Measurements from ENCODE around the gene TMPRSS11F.

DNA sequence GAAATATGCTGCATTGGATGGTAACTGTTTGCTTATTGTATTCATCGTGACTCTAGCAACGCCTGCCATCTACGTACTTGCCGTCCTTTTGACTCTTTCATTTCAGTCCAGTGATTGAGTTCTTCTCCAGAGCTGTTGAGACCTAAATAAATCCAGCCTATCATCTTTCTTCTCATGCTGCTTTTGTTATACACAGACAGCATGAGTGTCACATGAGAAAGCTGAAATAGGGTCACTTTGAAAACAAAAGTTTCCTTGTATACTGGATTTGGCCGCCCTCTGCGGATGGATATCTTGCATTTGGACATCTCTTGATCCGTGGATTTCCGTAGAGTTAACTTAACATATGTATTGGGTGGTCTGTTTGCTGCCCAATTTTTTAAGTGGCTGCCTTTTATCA lies 67.2 kb downstream of the TMPRSS11F start:
- TF ChIP-seq, protein P1, sequence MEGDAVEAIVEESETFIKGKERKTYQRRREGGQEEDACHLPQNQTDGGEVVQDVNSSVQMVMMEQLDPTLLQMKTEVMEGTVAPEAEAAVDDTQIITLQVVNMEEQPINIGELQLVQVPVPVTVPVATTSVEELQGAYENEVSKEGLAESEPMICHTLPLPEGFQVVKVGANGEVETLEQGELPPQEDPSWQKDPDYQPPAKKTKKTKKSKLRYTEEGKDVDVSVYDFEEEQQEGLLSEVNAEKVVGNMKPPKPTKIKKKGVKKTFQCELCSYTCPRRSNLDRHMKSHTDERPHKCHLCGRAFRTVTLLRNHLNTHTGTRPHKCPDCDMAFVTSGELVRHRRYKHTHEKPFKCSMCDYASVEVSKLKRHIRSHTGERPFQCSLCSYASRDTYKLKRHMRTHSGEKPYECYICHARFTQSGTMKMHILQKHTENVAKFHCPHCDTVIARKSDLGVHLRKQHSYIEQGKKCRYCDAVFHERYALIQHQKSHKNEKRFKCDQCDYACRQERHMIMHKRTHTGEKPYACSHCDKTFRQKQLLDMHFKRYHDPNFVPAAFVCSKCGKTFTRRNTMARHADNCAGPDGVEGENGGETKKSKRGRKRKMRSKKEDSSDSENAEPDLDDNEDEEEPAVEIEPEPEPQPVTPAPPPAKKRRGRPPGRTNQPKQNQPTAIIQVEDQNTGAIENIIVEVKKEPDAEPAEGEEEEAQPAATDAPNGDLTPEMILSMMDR (IDR thresholded peaks at IDR 0.05), result no peak
- TF ChIP-seq POLR2AphosphoS5 (IDR thresholded peaks at IDR 0.05; ENCODE audit: low read depth, low read length) (no peak), SIN3A (IDR thresholded peaks at IDR 0.05; ENCODE audit: borderline replicate concordance, insufficient read depth, low read depth, low read length) (no peak)
